Tibial nerve (tissue), 4 donors: Measurements from ENCODE around the gene GOLGA6C. TPM values are rescaled to one million over a fixed set of nuclear protein-coding genes. Genes with fewer than 3 reads are reported as not detected.
"Not testable (repeated sequence)": the region's sequence is repeated elsewhere in the genome, so short reads cannot be mapped to it uniquely, and the experiment has no call there.

Experiments
- DNase-seq, 2 donors: peaks; one replicate each; pipeline ENCODE4 v3.0.0-alpha.2; 2019; ENCODE audit warnings: low spot score in 2 of 2
- H3K27ac ChIP-seq, 4 donors: fragments of 200-600 bp; sonication (generic) in 3 of 4; one replicate each; pipeline ENCODE4 v1.5.1; 2017 to 2019; ENCODE audit warnings: mild to moderate bottlenecking in 1 of 4
- H3K27me3 ChIP-seq, 2 donors: fragments of 200-600 bp; sonication (generic) in 1 of 2; one replicate each; pipeline versions ENCODE4 v1.5.1 to v1.6.0; 2017 to 2019
- H3K36me3 ChIP-seq, 3 donors: fragments of 200-600 bp; sonication (generic); one replicate each; pipeline ENCODE4 v1.5.1; 2018 to 2019
- H3K4me1 ChIP-seq, 4 donors: fragments of 200-600 bp; sonication (generic) in 3 of 4; one replicate each; pipeline ENCODE4 v1.5.1; 2017 to 2019
- H3K4me3 ChIP-seq, 4 donors: fragments of 200-600 bp; sonication (generic) in 3 of 4; one replicate each; pipeline ENCODE4 v1.5.1; 2017 to 2019; ENCODE audit warnings: mild to moderate bottlenecking in 1 of 4, moderate library complexity in 1 of 4
- H3K9me3 ChIP-seq, 4 donors: fragments of 200-600 bp; sonication (generic) in 3 of 4; one replicate each; pipeline ENCODE4 v1.5.1; 2017 to 2019
- CTCF ChIP-seq, 5 experiments: fragments of 200-600 bp in 3 of 5; fragments of 450-650 bp in 2 of 5; sonication (generic) in 3 of 5; IDR thresholded peaks; one replicate each; pipeline ENCODE4 v1.5.1; 2016 to 2019; ENCODE audit warnings: antibody characterized with exemption in 5 of 5, mild to moderate bottlenecking in 3 of 5, moderate library complexity in 2 of 5
- WGBS, 2 donors: methylation state at CpG; one replicate each; pipeline ENCODE4 v1.1.5; 2018; 5-methylcytosine and 5-hydroxymethylcytosine counted together
- total RNA-seq, 4 donors: library from RNA; depleted of rRNA; stranded (reverse); fragments of >200 nt; gene quantifications; one replicate each; pipeline ENCODE4 v1.1.0, GENCODE V29; 2016

GOLGA6C gene
- total RNA-seq, 4 donors from 2014 or later = 0.63 to 1.5 TPM; not detected in 2

- not testable (repeated sequence) for H3K27me3 ChIP-seq
- 66 to 71% methylated on average over 5 of the region's 5 CpGs for WGBS, 2 donors
These were observed 16.5 kb downstream of the GOLGA6C start for GRCh38 chr15:75274509-75275107.

GRCh38 chr15:75275617-75276016 is 17.5 kb downstream of the GOLGA6C start:
- not testable (repeated sequence) for H3K27me3 ChIP-seq, H3K4me1 ChIP-seq, H3K4me3 ChIP-seq, H3K36me3 ChIP-seq, H3K9me3 ChIP-seq, H3K27ac ChIP-seq
- WGBS, 2 donors = 67 to 86% methylated on average over 3 of the region's 3 CpGs
- peak in 1 of 2 donors; percentile 5 for DNase-seq

More at GRCh38 chr15:75274509-75275107, 16.5 kb downstream of the GOLGA6C start:
- peak; percentile 39 to 59 (median 49) for TF ChIP-seq CTCF (IDR thresholded peaks at IDR 0.05)
- H3K27ac ChIP-seq, H3K36me3 ChIP-seq, H3K4me1 ChIP-seq, H3K4me3 ChIP-seq, H3K9me3 ChIP-seq: not testable (repeated sequence)
- peak; percentile 55 to 91 for DNase-seq

- H3K27me3 ChIP-seq, H3K27ac ChIP-seq, DNase-seq, H3K4me1 ChIP-seq, H3K4me3 ChIP-seq, H3K36me3 ChIP-seq, H3K9me3 ChIP-seq: not testable (repeated sequence)
- WGBS, 2 donors = 38 to 40% methylated on average over 1 of the region's 1 CpG
These were observed 20.4 kb downstream of the GOLGA6C start for GRCh38 chr15:75278497-75278896.

GRCh38 chr15:75282572-75282971 is 24.4 kb downstream of the GOLGA6C start, which contains the start of gene GOLGA6D:
Gene GOLGA6D (plus strand): TSS chr15:75282835. CDS start chr15:75282876, 41 bp downstream.
- H3K27me3 ChIP-seq, H3K9me3 ChIP-seq, H3K4me1 ChIP-seq, H3K4me3 ChIP-seq, H3K27ac ChIP-seq, H3K36me3 ChIP-seq, DNase-seq: not testable (repeated sequence)
- WGBS, 2 donors = no CpG with 5 or more reads among the region's 7 CpGs

- no CpG with 5 or more reads among the region's 3 CpGs for WGBS, 2 donors
- H3K27me3 ChIP-seq, H3K36me3 ChIP-seq, H3K4me1 ChIP-seq, H3K27ac ChIP-seq, DNase-seq, H3K9me3 ChIP-seq, H3K4me3 ChIP-seq: not testable (repeated sequence)
These were observed 26.0 kb downstream of the GOLGA6C start for GRCh38 chr15:75284152-75284551.

GRCh38 chr15:75293660-75294059 is 35.5 kb downstream of the GOLGA6C start:
- not testable (repeated sequence) for DNase-seq, H3K27me3 ChIP-seq, H3K4me1 ChIP-seq, H3K36me3 ChIP-seq, H3K4me3 ChIP-seq, H3K27ac ChIP-seq, H3K9me3 ChIP-seq
- no CpG with 5 or more reads among the region's 18 CpGs for WGBS, 2 donors

- H3K27ac ChIP-seq, H3K4me3 ChIP-seq, H3K36me3 ChIP-seq, H3K9me3 ChIP-seq, H3K27me3 ChIP-seq, DNase-seq, H3K4me1 ChIP-seq: not testable (repeated sequence)
- 72 to 74% methylated on average over 3 to 5 of the region's 13 CpGs for WGBS, 2 donors
These were observed 40.6 kb downstream of the GOLGA6C start for GRCh38 chr15:75298541-75299310.

- H3K27me3 ChIP-seq, H3K4me1 ChIP-seq, H3K36me3 ChIP-seq, H3K9me3 ChIP-seq, H3K27ac ChIP-seq, H3K4me3 ChIP-seq: not testable (repeated sequence)
- peak; percentile 28 to 44 for DNase-seq
- WGBS, 2 donors = 4% methylated on average over 4 of the region's 6 CpGs; no CpG with 5 or more reads in 1 of the 2 donors
- peak in 4 of 5 experiments; percentile 18 to 66 (median 48) for TF ChIP-seq CTCF (IDR thresholded peaks at IDR 0.05)
These were observed 41.2 kb downstream of the GOLGA6C start for GRCh38 chr15:75299311-75299688.

- 49 to 61% methylated on average over 5 to 6 of the region's 6 CpGs for WGBS, 2 donors
- H3K36me3 ChIP-seq, H3K4me1 ChIP-seq, H3K27ac ChIP-seq, H3K9me3 ChIP-seq, H3K4me3 ChIP-seq, DNase-seq: not testable (repeated sequence)
- peaks cover 0 to 11% of the 10 kb centered on the region in 2 donors for H3K27me3 ChIP-seq
These were observed 41.9 kb downstream of the GOLGA6C start for GRCh38 chr15:75300026-75300425.
